Measurements from ENCODE around the gene DNM1L. TPM values are rescaled to one million over a fixed set of nuclear protein-coding genes. Genes with fewer than 3 reads are reported as not detected.
"Not testable (repeated sequence)": the region's sequence is repeated elsewhere in the genome, so short reads cannot be mapped to it uniquely, and the experiment has no call there.

The DNM1L gene
- total RNA-seq, 1 experiment from 2014 or later: 41.9 TPM

DNA sequence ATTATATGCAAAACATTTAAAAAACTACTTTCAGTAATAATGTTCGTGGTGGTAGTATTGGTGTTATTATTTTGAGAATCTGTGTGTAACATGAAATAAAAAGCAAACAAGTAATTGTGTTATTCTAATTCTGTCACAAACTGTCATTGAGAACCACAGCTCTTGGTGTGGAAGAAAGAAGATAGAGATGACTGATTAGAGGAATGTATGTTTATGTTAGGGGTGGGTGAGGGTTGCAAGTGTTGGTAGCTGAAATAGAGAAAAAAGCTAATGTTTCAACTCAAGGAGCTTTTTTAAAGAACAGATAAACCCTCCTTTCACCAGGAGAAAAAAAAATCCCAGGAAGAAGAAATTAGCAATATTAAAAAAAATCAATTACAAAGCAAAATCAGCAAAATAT is 18.3 kb downstream of the DNM1L start:
- no peak for DNase-seq (ENCODE audit: low spot score)

GRCh38 chr12:32698285-32698684 is 19.2 kb downstream of the DNM1L start:
- DNase-seq (ENCODE audit: low spot score): no peak

- DNase-seq (ENCODE audit: low spot score): not testable (repeated sequence)
These were observed 20.3 kb downstream of the DNM1L start for GRCh38 chr12:32699437-32699836.

DNA sequence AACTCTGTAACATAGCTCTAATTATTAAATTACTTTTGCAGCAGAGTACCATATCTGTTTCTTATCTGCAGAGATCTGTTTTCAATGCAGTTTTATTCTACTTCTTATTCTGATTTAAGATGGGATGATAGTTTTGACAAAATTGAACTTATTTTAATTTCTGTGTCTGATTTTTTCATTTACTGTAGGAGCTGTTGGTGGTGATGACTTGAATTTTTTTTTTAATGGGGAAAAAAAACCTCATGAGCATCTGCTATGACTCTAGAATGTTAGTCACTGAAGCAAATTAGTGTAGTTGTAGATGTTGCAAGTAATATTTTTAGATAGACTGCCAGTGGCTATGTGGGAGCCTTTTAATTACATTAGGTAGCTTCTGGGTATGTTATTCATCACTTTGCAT is 23.4 kb downstream of the DNM1L start:
- no peak for DNase-seq (ENCODE audit: low spot score)

DNA sequence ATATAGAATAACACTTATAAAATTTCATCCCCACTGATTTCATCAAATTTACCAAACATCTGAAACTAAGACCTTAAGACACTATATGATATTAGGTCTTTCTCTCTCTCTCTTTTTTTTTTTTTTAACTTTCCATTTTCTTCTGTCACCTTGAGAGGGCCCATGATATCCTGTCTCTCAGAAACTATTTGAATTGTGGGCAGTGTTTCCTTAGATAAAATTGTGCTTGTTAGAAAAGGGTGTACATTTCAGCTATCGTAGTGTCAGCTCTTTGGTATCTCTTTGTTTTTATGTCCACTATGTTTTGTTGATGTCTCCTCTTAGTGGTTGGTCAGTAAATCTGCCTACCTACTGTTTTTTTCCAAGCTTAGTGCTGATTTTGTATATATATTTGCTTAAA is 23.8 kb downstream of the DNM1L start:
- DNase-seq (ENCODE audit: low spot score): no peak

DNA sequence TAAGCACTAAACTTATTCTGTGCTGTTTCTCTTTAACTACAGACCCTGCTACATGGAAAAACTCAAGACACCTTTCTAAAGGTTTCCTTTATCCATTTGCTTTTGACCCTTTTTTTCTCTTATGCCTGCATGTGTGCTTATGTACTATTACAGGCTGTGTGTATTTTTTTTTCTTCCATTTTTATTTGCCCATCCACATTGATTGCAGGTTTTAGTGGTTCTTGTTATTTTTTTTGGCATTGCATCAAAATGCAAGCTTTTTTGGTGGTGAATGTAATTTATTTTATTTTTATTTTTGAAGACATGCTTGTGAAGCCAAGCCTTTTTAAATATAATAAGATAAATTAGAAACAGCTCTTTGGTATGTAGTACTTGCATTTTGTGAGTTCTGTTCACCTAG is 26.7 kb downstream of the DNM1L start:
- DNase-seq (ENCODE audit: low spot score): no peak

DNA sequence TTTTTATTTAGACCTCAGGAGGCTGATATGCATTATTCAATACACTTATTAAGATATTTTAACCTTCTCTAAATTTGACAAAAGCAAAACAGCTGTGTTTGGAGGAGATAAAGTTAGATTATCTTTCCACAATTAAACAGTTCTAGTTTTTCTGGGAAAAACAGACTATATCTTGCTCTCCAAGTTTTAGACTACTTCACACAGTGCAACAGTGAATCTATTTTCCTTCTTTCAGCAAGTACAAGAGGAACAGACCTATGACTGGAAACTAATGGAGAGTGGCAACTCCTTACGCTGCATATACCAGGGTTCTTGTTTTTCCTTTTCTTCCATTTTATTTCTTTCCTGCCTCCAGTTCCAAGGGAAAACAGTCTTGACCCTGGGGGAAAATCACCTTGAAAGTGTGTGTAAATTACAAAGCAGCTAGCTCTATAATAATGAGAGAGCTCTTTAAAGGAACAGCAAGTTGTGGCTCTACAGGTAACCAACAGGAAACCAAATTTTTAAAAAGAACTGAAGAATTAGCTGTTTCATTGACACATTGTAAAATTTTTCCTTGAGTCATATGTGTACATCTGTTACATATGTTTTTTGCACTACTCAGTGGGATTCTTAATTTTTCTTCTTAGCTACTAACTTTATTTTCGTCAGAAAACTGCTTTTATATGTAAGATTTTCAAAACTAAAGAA is 27.4 kb downstream of the DNM1L start:
- DNase-seq (ENCODE audit: low spot score): no peak

GRCh38 chr12:32708926-32709325 is 29.8 kb downstream of the DNM1L start:
- DNase-seq (ENCODE audit: low spot score): no peak

DNA sequence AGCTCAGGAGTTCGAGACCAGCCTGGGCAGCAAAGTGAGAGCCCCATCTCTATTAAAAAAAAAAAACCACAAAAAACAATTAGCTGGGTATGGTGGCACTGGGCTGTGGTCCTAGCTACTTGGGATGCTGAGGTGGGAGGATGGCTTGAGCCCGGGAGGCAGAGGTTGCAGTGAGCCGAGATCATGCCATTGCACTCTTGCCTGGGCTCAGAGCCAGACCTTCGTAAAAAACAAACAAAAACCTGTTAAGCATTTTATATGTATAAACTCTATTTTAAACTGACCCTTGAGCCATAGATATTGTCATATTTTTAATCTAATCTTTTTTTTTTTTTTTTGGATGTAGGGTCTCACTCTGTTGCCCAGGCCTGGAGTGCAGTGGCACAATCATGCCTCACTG is 35.7 kb downstream of the DNM1L start:
- no peak for DNase-seq (ENCODE audit: low spot score)

DNA sequence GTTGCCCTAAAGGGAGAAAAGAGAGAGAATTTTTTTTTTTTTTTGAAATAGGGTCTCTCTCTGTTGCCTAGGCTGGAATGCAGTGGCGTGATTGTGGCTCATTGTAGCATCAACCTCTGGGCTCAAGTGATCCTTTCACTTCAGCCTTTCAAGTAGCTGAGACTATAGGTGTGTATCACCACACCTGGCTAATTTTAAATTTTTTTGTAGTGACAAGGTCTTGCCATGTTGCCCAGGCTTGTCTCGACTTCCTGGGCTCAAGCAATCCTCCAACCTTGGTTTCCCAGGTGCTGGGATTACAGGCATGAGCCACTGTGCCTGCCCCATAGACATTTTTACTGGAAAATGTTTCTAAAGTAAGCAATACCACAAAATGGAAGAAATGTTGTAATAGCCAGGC is 39.8 kb downstream of the DNM1L start:
- DNase-seq (ENCODE audit: low spot score): no peak

GRCh38 chr12:32725308-32725707 is 46.2 kb downstream of the DNM1L start:
- DNase-seq (ENCODE audit: low spot score): not testable (repeated sequence)

DNA sequence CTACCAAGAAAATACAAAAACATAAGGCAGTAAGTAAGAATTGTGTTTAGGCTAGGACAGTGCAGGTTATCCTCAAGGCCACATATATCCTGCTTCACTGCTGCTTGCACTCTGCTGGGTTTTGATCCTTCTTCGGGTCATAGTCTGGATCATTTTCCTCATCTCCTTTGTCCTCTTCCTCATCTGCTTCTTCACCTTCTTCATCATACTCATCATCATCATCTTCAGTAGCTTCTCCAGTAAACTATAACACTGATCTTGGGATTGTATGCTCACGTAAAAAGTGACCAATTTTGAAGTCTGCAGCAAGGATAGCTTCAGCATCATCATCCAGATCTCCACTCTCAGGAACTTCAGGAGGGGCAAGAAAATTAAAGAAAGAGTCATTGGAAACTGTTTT is 47.2 kb downstream of the DNM1L start:
- no peak for DNase-seq (ENCODE audit: low spot score)

GRCh38 chr12:32727237-32727636 is 48.1 kb downstream of the DNM1L start:
- DNase-seq (ENCODE audit: low spot score): no peak

DNA sequence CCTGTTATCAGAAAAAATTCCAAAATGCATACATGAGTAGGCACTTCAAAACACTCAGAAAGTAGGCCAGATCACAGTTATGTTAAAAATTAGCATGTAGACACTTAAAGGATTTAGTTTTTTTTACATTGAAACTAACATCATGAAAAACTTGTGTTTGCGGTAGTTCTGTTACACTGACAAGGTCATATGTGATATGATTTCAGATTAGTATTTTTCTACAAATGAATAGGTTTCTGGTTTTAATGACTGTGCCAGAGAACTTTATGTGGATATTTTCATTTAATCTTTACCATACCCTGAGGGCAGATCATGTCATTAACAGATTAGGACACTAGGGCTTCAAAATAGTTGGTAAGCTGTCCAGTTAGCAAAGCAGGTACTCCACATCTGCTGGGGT is 55.9 kb downstream of the DNM1L start:
- DNase-seq (ENCODE audit: low spot score): no peak

GRCh38 chr12:32736445-32736844 is 57.3 kb downstream of the DNM1L start:
- no peak for DNase-seq (ENCODE audit: low spot score)

- DNase-seq (ENCODE audit: low spot score): no peak
These were observed 58.6 kb downstream of the DNM1L start for GRCh38 chr12:32737715-32738114.

GRCh38 chr12:32739279-32739678 is 60.2 kb downstream of the DNM1L start:
- no peak for DNase-seq (ENCODE audit: low spot score)

DNA sequence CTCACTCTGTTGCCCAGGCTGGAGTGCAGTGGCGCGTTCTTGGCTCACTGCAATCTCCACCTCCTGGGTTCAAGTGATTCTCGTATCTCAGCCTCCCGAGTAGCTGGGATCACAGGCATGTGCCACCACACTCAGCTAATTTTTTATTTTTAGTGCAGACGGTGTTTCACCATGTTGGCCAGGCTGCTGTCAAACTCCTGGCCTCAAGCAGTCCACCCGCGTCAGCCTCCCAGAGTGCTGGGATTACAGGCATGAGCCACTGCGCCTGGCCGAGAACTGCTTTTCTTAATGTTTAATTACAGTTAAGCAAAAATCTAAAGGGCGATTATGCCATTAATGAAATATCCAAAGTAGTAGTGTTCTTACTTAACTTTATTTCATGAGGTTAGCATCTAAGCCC is 63.0 kb downstream of the DNM1L start:
- no peak for DNase-seq (ENCODE audit: low spot score)

DNA sequence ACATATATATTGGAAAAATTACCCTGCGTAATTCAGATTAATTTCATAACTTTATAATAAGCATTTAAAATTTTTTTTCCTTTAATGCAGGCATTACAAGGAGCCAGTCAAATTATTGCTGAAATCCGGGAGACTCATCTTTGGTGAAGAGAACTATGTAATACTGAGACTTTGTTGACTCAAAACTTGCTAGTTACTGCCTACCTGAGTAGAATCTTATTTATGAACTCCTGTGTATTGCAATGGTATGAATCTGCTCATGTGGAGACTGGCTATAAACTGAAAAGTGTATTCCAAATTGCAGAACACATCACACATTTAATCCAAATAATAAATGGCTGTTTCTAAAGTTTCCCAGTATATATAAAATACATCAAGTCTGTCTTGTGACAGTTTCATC is 64.2 kb downstream of the DNM1L start:
- no peak for DNase-seq (ENCODE audit: low spot score)

DNA sequence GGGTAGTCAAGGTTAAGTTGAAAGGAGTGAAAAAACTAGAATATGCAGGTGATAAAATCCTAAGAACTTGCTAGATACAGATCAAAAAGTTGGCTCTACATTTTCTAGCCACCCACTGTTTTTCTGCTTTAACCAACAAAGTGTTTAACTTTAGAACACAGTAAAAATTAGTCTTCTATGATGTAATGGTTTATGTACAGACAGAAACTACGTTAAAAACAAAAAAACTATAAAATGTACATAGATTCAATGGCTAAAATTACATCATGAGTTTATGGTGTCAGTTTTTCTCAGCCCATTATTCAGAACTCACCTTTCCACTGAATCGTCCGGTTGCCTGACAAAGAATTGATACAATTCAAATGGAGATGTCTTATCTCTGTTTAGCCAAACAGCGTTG is 74.5 kb downstream of the DNM1L start:
- DNase-seq (ENCODE audit: low spot score): no peak

DNA sequence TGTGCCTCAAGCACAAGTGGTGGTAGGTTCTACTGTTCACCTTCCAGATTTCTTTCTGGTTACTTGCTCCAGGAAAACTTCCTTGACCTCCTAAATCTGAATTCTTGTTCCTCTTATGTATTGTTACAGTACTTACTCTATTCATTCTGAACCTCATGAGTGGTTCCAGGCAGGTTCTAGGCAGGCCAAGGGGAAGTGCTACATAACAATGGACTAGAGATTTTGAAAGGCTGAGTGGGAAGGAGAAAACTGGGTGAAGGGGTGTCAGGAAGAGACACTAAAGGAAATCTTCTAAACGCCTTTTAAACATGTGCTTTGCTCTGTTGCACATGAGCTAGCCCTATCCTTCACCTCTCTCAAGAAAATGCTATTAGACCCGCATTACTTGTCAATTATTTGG is 75.0 kb downstream of the DNM1L start:
- DNase-seq (ENCODE audit: low spot score): no peak

- peak; percentile 79 for DNase-seq (ENCODE audit: low spot score)
These were observed 76.1 kb downstream of the DNM1L start for GRCh38 chr12:32755051-32755653.

DNA sequence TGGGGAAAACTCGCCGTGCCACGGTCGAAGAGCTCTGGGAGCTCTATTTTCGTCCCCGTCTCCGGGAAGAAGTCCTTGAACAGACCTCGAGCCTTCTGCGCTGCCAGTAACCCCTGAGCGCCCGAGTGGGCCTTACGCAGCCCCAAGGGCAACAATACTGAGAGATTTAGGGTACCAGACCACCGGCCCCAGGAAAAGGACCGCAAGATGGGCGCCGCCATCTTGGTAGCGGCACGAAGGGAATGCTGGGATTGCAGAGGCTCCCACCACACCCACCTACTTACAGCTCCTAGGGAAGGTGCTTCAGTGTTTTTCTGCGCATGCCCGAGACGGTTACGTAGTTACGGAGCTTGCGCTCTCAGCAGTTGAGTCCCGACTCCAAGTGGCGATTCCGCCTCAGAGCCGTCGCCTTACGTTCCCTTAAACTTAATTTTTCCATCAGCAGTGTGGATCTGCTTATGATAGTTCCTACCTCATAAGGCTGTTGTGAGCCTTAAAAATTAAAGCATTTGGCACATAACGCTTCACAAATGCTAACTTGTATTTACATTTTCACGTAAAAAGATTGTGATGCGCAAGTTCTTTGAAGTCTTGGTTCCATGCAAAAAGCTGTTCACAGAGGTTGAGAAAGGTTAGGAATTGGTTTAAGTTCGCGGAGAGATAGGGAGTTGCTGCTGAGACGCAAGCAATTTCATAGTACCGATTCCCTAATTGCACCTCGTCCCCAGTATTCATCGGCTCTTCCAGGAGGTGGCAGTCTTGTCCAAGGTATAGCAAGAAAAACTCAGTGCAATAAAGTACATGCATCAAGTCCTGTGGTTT is 76.8 kb downstream of the DNM1L start, which contains the start of gene YARS2:
Gene YARS2, minus strand, starts transcription at position 244 of the 822 bp plus-strand sequence. Its CDS starts 23 bp downstream, at position 221.
- peak; percentile 98 for DNase-seq (ENCODE audit: low spot score)

Measured in H4 (cell line).